NCI-H1105 treated with DMSO at 0.1 percent for 48 hours (cell line): ENCODE results near the gene A4GALT.

ENCODE experiments used
- DNase-seq: peaks from one replicate; lab custom pipeline; 2025; lab: John Stamatoyannopoulos, UW

A4GALT gene

DNA sequence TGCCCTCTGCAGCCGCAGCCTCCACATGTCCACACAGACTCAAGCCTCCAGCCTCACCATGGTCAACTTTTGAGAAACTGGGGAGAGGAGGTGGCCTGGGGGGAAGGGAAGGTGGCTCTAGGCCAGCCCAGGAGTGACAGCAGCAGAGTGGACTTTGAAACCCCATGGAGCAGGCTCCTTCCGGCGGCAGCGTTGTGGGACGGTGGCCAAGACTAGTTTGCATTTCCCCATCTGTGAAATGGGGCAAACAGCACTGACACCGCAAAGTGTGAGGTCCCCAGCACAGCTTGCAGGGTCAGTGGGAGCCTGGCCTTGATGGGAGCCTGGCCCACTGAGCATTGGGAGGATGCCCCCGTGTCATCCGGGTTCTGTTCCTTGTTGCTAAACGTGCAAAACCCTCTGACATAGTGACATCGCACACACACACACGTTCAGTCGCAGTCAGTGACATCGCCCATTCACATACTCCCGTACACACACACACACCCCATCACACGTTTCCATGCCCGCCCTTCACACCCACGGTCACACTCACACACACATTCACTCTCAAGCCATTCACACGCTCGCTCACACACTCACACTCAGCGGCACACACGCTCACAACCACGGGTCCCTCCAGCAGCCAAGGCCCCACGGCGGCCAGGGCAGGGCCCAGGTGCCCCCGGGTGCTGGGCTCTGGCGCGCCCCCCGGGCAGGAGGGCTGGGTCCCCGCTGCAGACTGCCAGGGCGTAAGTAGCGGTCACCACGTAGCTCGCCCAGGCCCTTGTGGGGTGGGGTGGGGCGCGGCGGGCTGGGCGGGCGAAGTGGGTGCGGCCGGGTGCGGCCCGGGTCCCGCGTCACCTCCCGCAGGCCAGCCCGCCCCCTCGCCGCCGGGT lies 72.1 kb downstream of the A4GALT start:
- DNase-seq = no peak

DNA sequence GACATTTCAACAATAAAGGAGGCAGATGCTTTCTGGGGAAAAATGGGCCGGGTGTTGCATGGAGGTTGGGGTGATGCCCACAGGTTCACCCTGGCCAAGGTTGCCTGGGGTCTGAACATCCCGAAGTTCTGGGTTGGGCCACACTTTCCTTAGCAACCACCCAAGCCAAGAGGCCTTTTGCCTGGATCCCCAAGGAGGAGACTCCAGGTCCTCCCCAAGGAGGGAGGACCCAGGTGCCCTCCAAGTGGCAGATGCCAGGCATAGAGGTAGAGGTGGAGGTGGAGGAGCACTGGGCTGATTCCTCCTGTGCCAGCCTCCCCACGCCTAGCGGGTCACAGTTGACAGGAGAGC lies 72.7 kb downstream of the A4GALT start:
- no peak for DNase-seq

DNA sequence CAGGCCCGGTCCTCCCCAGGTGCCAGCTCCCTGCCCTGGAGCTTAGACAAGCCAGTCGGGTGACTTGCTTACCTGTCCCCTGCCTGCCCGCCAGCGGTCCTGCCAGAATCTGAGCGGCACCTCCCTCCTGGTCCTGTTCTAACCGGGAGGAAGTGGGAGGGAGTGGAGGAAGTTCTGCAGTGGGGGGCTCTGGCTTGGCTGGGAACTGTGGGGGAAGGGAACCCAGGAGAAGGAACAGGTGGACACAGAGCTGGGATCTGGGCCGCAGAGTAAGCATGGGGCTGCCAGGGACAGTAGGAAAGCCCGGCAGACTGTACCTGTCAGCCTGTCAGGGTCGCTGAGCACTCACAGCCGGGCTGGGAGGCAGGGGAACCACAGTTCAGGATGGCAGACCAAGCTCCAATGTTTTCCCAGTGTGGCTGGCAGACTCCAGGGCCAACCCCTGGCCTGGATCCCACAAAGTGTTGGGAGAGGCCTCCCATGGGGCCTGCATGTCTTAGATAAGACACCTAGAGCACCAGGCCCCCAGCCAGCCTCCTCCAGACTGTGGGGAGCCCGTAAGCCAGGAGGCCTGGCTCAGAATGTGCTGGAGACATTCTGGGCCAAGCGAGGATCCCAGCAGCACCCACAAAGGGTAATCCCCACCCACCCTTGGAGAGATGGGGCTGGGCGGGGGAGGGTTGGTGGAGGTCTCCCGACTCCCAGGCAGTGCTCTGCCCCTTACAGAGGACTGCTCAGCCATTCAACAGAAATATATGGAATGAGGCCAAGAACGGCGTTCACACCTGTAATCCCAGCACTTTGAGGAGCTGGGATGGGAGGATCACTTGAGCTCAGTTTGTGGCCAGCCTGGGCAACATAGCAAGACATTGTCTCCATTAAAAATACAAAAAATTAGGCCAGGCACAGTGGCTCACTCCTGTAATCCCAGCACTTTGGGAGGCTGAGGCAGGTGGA lies 73.8 kb downstream of the A4GALT start:
- DNase-seq = peak; percentile 34

DNA sequence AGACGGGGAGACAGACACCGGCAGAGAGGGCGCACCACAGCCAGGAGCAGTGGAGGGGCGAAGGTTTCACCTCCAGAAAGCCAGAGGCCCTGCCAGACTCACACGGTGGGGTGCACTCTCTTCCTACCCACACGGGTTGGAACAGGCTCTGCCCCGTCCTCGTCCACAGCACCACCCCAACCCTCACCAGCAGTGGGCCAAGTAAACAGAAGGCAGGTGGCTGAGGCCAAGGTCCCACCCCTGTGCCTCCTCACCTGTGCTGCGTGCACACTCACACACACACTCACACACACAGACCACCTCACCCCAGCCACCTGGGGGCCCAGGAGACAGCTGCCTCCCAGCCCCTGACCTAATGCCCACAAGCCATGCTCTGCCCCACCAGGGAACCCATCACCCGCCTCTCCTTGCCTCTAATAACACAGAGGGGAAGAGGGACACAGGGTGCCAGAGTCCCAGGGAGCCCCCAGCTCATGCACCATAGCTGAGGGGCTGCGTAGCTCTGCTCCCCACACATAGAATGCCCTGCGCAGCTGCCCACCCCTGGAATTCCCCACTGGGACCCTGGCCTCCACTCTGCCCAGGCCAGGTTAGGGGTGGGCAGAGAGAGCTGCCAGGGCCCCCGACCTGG lies 74.6 kb downstream of the A4GALT start:
- DNase-seq = no peak

DNA sequence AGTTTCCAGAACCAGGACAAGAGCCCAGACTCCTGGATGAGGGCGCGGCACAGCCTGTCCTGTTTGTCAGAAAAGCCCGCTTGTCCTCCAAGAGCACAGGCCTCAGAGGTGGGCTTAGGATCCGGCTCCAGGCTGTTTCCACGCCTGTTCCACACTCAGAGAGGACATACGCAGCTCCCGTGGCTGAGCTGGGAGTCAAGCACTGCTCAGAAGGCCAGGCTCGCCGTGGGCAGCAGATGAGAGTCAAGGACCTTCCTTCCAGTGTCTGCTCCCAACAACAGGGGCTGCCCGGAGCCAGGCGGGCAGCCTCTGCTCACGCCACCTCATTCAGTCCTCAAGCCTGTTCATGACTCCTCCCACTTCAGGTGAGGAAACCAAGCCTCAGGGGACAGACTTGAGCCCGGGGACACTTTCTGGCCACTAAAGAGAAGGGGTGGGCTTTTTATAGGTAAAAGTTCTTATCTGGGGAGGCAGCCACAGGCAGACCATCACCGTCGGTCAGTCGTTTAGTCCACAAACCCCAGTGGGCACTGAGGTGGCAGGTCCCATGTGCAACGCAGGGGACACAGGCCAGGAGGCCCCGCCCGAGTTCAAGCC lies 75.2 kb downstream of the A4GALT start:
- DNase-seq = no peak

DNA sequence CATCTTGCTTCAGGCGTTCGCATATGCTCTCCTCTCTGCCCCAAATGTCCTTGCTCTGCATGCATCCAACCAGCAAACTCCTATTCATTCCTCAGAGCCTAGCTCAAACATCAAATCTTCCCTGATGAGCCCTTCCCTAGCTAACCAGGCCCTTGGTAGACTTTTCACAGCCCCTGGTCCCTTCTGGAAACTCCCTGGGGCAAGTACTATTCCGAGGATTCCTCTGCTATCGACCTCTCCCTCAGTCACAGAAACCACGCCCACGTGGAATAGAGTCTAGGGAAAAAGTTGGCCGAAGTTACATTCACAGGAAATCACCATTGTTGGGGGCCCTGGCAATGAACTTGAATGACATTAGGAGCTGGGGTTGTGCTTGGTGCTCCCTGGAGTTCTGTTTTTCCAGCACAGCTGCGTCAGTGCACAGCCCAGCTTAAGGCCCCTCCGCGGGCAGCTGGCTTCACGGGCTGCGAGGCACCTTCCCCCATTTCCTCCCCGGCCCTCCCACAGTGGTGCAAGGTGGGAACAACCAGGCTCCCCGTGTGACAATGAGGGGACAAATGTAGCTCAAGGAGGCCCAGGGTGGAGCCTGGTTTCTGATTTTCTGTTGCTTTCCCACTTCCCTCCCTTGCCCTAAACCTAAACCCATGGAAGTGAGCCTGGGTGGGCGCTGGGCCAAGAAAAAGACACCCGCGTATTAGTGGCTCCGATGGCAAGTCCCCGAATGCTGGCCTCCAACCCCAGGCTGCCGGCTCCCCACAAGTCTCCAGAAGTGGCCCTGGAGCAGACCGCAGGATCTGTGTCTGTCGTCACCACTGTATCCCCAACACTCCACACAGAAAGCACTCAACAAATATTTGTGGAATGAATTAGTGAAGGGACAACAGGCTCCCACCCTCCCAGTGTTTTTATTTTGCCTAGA lies 76.0 kb downstream of the A4GALT start:
- DNase-seq = no peak

DNA sequence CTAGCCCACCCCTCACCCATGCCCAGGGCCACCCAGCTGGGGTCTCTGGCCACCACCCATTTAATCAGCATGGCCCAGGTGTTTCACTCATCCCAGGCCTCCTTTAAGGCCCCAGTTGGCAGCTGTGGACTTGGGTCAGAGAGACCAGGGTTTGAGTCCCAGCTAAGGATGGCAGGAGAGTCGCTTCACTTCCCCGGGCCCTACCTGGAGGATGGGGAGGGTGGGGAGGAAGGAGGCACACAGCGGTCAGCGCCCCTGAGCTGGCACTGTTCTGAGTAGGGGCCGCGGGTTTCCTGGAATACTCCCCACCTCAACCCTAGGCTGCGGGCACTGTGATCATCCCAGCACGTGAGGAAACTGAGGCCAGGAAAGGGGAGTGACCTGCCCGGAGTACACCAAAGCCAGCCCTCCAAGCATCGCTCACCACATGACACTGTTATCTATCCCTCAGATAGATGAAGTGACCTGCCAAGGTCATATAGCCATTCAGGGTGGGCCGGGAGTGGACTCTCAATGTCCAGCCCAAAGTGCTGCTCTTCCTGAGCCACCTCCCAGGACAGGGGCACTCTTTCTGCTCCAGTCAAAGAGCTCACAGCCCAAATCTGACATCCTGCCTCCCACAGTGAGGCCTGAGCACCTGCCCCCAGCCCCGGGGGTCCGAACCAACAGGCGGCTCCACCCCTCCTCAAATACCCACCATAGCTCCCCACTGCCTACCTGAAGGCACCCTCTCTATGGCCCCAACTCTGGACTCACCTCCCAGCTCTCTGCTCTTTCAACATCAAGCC lies 76.8 kb downstream of the A4GALT start:
- no peak for DNase-seq

DNA sequence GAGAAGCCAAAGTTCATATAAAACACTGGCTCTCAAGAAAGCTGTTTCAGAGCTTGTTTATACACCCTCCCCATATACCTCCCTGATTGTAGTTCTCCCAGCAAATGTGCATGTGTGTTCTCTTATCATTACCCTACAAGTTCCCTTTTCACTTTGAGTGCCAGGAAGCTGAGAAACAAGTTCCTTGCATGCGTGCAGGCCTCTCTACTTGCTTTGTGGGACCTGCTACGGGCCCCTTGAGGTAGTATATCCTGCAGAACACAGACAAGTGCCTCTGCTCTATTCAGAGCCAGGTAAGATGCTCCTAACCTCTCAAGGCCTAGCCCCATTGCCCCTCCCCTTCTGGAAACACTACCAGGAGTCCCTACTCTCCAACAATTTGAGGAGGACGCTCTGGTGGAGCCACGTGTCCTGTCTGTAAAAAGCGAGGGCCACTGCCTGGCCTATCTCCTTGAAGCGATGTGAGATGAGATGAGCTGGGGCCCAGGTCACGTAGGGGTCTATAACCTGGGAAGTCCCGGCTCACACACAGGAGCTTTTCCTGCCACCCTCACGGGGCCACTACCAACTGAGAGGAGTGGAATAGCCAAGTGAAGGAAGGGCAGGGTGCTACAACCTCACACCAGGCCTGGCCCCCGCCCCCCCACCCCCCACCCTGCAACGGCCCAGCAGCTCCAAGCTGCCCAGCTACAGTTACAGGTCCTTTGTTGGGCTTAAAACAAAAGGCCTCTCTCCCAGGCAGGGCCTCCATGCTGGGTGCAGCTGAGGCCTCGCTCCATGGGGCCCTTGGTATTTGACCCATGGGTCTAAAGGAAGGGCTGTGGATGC lies 77.7 kb downstream of the A4GALT start:
- no peak for DNase-seq
